Endodermal cell (in vitro differentiated cells): ENCODE measurements around the gene MIPOL1. TPM values are rescaled to one million over a fixed set of nuclear protein-coding genes. Genes with fewer than 3 reads are reported as not detected.

ENCODE experiments used
- DNase-seq: peaks from one replicate; pipeline ENCODE4 v3.0.0-alpha.2; 2017
- H3K27ac ChIP-seq: 2 replicates; pipeline ENCODE4 v1.5.1; 2013; ENCODE audit warnings: mild to moderate bottlenecking, low read depth, low read length, moderate library complexity
- H3K27me3 ChIP-seq: 2 replicates; pipeline ENCODE4 v1.6.1; 2013; ENCODE audit warnings: mild to moderate bottlenecking, low read length, moderate library complexity; ENCODE audit not compliant: insufficient read depth, control insufficient read depth, poor library complexity, severe bottlenecking
- H3K36me3 ChIP-seq: 2 replicates; pipeline ENCODE4 v1.7.0; 2013; ENCODE audit warnings: mild to moderate bottlenecking, low read length, moderate library complexity; ENCODE audit not compliant: control insufficient read depth, insufficient read depth
- H3K4me1 ChIP-seq: one replicate; pipeline ENCODE4 v1.7.0; 2013; ENCODE audit warnings: low read length; ENCODE audit not compliant: control insufficient read depth, insufficient read depth
- H3K4me3 ChIP-seq: 2 replicates; pipeline ENCODE4 v1.5.1; 2013; ENCODE audit warnings: mild to moderate bottlenecking, low read length, moderate library complexity
- H3K9ac ChIP-seq: 2 replicates; pipeline ENCODE4 v1.6.1; 2013; ENCODE audit warnings: mild to moderate bottlenecking, low read length, moderate library complexity; ENCODE audit not compliant: poor library complexity, severe bottlenecking; ENCODE audit errors: extremely low read depth
- H3K9me3 ChIP-seq: 2 replicates; pipeline ENCODE4 v1.6.1; 2013; ENCODE audit warnings: mild to moderate bottlenecking, low read length, moderate library complexity; ENCODE audit not compliant: control insufficient read depth
- H3K27ac Mint-ChIP-seq: 2 replicates; pipeline ENCODE4 v1.8.0; 2020; ENCODE audit warnings: mixed read lengths
- H3K27me3 Mint-ChIP-seq: 2 replicates; pipeline ENCODE4 v1.8.0; 2021; ENCODE audit warnings: mild to moderate bottlenecking, mixed read lengths; ENCODE audit not compliant: insufficient read depth
- H3K36me3 Mint-ChIP-seq: 2 replicates; pipeline ENCODE4 v1.8.0; 2020; ENCODE audit warnings: low read depth, mixed read lengths
- H3K4me1 Mint-ChIP-seq: 2 replicates; pipeline ENCODE4 v1.8.0; 2020; ENCODE audit warnings: mixed read lengths
- H3K4me3 Mint-ChIP-seq: 2 replicates; pipeline ENCODE4 v1.8.0; 2020; ENCODE audit warnings: mild to moderate bottlenecking, moderate library complexity, mixed read lengths
- H3K9me3 Mint-ChIP-seq: 2 replicates; pipeline ENCODE4 v1.8.0; 2020; ENCODE audit warnings: mild to moderate bottlenecking, mixed read lengths
- WGBS, 2 experiments: methylation state at CpG; one replicate each; pipeline versions ENCODE4 v1.1.5 to v1.1.7; 2013; ENCODE audit warnings: missing lambda C conversion rate in 2 of 2, mixed read lengths in 1 of 2; ENCODE audit not compliant: insufficient coverage in 1 of 2, insufficient read length in 1 of 2; 5-methylcytosine and 5-hydroxymethylcytosine counted together
- total RNA-seq, 2 donors: library from RNA; stranded (reverse); fragmentation: NEBNext Ultra II Directional in 1 of 2; extraction: Animal tissue kit (Norgen Biotek cat#: 25700) in 1 of 2; gene quantifications; 2 replicates in 1 of 2; 3 replicates in 1 of 2; pipeline ENCODE4 v1.2.1, GENCODE V29; 2021
- TF ChIP-seq, protein P1 (sequence below): fragments of 200-600 bp; sonication (generic); conservative IDR thresholded peaks from 2 replicates; pipeline ENCODE4 v1.5.0; 2021; ENCODE audit warnings: antibody characterized with exemption, mild to moderate bottlenecking

The MIPOL1 gene
- total RNA-seq, 2 donors from 2014 or later = 22.0 to 28.5 TPM

DNA sequence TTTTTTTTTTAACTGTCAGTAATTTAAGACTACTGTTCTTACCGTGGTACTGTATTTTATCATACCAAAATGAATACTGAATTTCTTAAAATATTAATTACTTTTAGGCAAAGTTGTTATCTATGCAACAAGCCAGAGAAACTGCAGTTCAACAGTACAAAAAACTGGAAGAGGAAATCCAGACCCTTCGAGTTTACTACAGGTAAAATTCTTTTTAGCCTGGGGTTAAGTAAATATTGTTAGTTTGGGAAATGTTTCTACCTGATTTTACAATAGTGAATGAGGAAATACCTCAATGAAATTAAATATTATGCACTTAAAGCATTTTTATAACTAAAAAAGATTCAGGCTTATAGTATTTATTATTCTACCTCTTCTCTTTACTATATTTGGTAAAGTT lies 225.0 kb downstream of the MIPOL1 start:
- H3K27ac Mint-ChIP-seq = no peak overlapping the region
- no peaks in the 10 kb centered on the region for H3K9me3 Mint-ChIP-seq
- H3K4me3 Mint-ChIP-seq = no peak overlapping the region
- Histone ChIP-seq H3K27me3 (no peaks in the 10 kb centered on the region), H3K9me3 (no peaks in the 10 kb centered on the region), H3K4me3 (no peak overlapping the region), H3K27ac (no peak overlapping the region), H3K4me1 (no peaks in the 10 kb centered on the region), H3K36me3 (no peaks in the 10 kb centered on the region), H3K9ac (no peak overlapping the region)
- TF ChIP-seq, protein P1, sequence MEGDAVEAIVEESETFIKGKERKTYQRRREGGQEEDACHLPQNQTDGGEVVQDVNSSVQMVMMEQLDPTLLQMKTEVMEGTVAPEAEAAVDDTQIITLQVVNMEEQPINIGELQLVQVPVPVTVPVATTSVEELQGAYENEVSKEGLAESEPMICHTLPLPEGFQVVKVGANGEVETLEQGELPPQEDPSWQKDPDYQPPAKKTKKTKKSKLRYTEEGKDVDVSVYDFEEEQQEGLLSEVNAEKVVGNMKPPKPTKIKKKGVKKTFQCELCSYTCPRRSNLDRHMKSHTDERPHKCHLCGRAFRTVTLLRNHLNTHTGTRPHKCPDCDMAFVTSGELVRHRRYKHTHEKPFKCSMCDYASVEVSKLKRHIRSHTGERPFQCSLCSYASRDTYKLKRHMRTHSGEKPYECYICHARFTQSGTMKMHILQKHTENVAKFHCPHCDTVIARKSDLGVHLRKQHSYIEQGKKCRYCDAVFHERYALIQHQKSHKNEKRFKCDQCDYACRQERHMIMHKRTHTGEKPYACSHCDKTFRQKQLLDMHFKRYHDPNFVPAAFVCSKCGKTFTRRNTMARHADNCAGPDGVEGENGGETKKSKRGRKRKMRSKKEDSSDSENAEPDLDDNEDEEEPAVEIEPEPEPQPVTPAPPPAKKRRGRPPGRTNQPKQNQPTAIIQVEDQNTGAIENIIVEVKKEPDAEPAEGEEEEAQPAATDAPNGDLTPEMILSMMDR = no peak
- no peaks in the 10 kb centered on the region for H3K36me3 Mint-ChIP-seq
- no peaks in the 10 kb centered on the region for H3K27me3 Mint-ChIP-seq
- no peak for DNase-seq
- WGBS, 2 experiments = 96% methylated on average over 1 of the region's 2 CpGs; no CpG with 5 or more reads in 1 of the 2 experiments
- H3K4me1 Mint-ChIP-seq = no peaks in the 10 kb centered on the region

DNA sequence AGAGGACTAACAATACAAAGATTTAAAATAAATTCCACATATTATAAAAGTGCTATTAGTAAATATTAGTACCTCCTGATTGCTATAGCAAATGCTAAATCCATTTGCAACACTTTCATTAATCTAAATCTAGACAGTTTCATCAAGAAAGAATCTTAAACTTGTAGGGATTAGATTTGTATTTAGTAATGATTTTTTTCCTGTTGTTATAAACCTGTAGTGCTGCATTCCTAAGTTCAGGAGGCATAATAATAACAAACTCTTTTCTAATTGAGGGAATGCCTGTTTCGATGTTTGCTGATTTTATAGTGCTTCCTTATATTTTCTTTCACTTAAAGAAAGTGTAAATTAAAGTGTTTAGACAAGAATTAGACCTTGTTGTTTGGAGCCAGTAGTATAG lies 231.2 kb downstream of the MIPOL1 start:
- Mint-ChIP-seq H3K27ac (no peak overlapping the region), H3K4me3 (no peak overlapping the region), H3K9me3 (peaks cover 9% of the 10 kb centered on the region), H3K36me3 (peaks cover 11% of the 10 kb centered on the region), H3K4me1 (no peaks in the 10 kb centered on the region), H3K27me3 (no peaks in the 10 kb centered on the region)
- Histone ChIP-seq H3K9me3 (no peaks in the 10 kb centered on the region), H3K36me3 (no peaks in the 10 kb centered on the region), H3K27ac (no peak overlapping the region), H3K4me3 (no peak overlapping the region), H3K9ac (no peak overlapping the region), H3K27me3 (no peaks in the 10 kb centered on the region), H3K4me1 (no peaks in the 10 kb centered on the region)
- WGBS, 2 experiments = no CpG with 5 or more reads among the region's 1 CpG
- TF ChIP-seq, protein P1 = no peak
- no peak for DNase-seq

DNA sequence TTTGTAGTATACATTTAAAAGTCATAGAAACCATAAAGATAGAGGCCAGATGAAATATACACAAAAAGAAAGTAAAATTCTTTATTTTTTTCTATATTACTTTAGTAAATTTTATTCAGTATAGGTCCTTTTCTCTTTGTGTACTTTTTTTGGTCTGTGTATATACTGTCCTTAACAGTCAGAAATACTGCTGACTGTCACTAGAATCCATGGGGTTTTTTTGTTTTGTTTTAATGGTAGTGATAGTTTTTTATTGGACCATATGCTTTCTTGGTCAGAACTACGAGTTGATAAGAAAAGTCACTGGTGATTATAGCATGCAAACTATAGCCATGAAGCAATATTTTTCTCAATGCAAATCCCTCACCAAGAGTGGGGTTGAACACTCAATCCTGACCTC lies 231.9 kb downstream of the MIPOL1 start:
- Histone ChIP-seq H3K4me3 (no peak overlapping the region), H3K4me1 (no peaks in the 10 kb centered on the region), H3K9ac (no peak overlapping the region), H3K27ac (no peak overlapping the region), H3K9me3 (no peaks in the 10 kb centered on the region), H3K36me3 (no peaks in the 10 kb centered on the region), H3K27me3 (no peaks in the 10 kb centered on the region)
- Mint-ChIP-seq H3K27me3 (no peaks in the 10 kb centered on the region), H3K4me1 (no peaks in the 10 kb centered on the region), H3K27ac (no peak overlapping the region), H3K4me3 (no peak overlapping the region), H3K9me3 (peaks cover 16% of the 10 kb centered on the region), H3K36me3 (peaks cover 16% of the 10 kb centered on the region)
- no peak for DNase-seq
- WGBS, 2 experiments = 89 to 100% methylated on average over 1 of the region's 1 CpG
- TF ChIP-seq, protein P1 = no peak
